Naive B cell (primary cell): ENCODE measurements around the gene NTM. TPM values are rescaled to one million over a fixed set of nuclear protein-coding genes. Genes with fewer than 3 reads are reported as not detected.

Experiments
- ATAC-seq, 2 donors: fragments of 150-1000 bp; cut with Tn5 transposase; 2 replicates each; pipeline ENCODE4 v1.10.0; 2021; ENCODE audit warnings: low read depth in 2 of 2, mild to moderate bottlenecking in 2 of 2, moderate library complexity in 2 of 2
- DNase-seq: peaks from one replicate; pipeline ENCODE4 v3.0.0; 2022
- H3K27ac Mint-ChIP-seq, 6 donors: one replicate each; pipeline ENCODE4 v1.8.0; 2020 to 2022; ENCODE audit warnings: mild to moderate bottlenecking in 6 of 6, mixed read lengths in 6 of 6, moderate library complexity in 5 of 6, inconsistent platforms in 2 of 6
- H3K27me3 Mint-ChIP-seq, 3 donors: one replicate each; pipeline ENCODE4 v1.8.0; 2021 to 2022; ENCODE audit warnings: mixed read lengths in 3 of 3, mild to moderate bottlenecking in 1 of 3
- H3K36me3 Mint-ChIP-seq, 2 donors: one replicate each; pipeline ENCODE4 v1.8.0; 2020 to 2022; ENCODE audit warnings: mixed read lengths in 2 of 2, inconsistent platforms in 1 of 2, mild to moderate bottlenecking in 1 of 2
- H3K4me1 Mint-ChIP-seq, 3 donors: one replicate each; pipeline ENCODE4 v1.8.0; 2020 to 2022; ENCODE audit warnings: mixed read lengths in 3 of 3, inconsistent platforms in 1 of 3, mild to moderate bottlenecking in 1 of 3, moderate library complexity in 1 of 3
- H3K4me3 Mint-ChIP-seq, 8 donors: one replicate each; pipeline ENCODE4 v1.8.0; 2020 to 2022; ENCODE audit warnings: mild to moderate bottlenecking in 8 of 8, mixed read lengths in 8 of 8, moderate library complexity in 8 of 8, inconsistent platforms in 2 of 8
- H3K9me3 Mint-ChIP-seq, 7 donors: one replicate each; pipeline ENCODE4 v1.8.0; 2020 to 2022; ENCODE audit warnings: mixed read lengths in 7 of 7, mild to moderate bottlenecking in 5 of 7, inconsistent platforms in 2 of 7, moderate library complexity in 1 of 7
- polyA plus RNA-seq, 6 donors: library from polyadenylated mRNA; unstranded; fragments of 300-500 nt; fragmentation: Illumina TruSeq; gene quantifications; one replicate each; pipeline ENCODE4 v1.2.3, GENCODE V29; 2021; ENCODE audit warnings: low read depth in 6 of 6

NTM gene
- polyA plus RNA-seq, 6 donors from 2014 or later = not detected

GRCh38 chr11:132142121-132142520 lies 771.7 kb downstream of the NTM start:
- Mint-ChIP-seq H3K4me1 (no peaks in the 10 kb centered on the region), H3K27ac (no peak overlapping the region), H3K9me3 (peaks cover 0 to 12% (median 0%) of the 10 kb centered on the region in 7 donors), H3K4me3 (no peak overlapping the region), H3K27me3 (no peaks in the 10 kb centered on the region), H3K36me3 (no peaks in the 10 kb centered on the region)
- no peak for ATAC-seq
- no peak for DNase-seq

DNA sequence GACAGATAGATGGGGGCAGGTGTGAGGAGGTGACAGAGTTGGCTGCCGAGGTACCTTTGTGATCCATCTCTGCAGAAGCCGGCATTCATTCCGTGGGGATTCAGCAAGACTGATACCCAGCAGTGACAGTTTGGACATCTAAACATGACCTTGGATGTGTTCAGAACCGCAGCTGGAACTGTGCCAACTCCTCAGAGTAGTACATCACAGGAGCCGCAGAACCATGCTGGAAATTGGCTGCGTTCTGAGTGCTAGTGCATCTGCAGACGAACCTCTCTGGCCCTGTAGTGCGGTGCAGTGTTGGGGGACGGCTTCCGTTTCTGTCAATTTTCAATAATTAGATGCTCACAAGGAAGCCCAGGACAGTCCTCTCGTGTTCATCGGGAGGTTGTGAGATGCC lies 772.1 kb downstream of the NTM start:
- ATAC-seq = no peak
- Mint-ChIP-seq H3K9me3 (peaks cover 0 to 14% (median 0%) of the 10 kb centered on the region in 7 donors), H3K4me1 (no peaks in the 10 kb centered on the region), H3K27me3 (no peaks in the 10 kb centered on the region), H3K27ac (no peak overlapping the region), H3K4me3 (no peak overlapping the region), H3K36me3 (no peaks in the 10 kb centered on the region)
- no peak for DNase-seq

- no peak overlapping the region for H3K27ac Mint-ChIP-seq
- H3K36me3 Mint-ChIP-seq = no peaks in the 10 kb centered on the region
- no peaks in the 10 kb centered on the region for H3K27me3 Mint-ChIP-seq
- no peak for DNase-seq
- no peak overlapping the region for H3K4me3 Mint-ChIP-seq
- no peaks in the 10 kb centered on the region for H3K4me1 Mint-ChIP-seq
- ATAC-seq = no peak
- H3K9me3 Mint-ChIP-seq = peaks cover 0 to 15% (median 0%) of the 10 kb centered on the region in 7 donors
Observed at GRCh38 chr11:132147464-132147863, 777.0 kb downstream of the NTM start.

DNA sequence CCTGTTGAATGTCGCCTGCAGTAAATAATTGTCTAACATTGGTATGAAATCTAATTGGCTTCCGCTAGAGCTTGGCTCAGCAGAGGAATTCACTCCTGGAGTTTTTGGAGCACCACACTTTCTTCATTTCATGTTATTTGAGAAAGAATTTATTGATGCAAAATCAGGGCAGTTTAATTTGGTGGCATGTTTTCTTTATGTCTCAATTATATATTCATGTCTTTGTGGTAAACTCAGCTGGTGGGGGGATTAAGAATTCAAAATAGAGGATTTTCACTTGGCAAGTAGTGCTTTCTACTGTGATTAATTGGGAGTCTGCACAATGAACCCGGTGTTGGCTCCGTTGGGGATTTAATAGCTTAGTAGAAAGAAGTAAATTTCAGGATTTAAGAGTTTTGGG lies 784.4 kb downstream of the NTM start:
- no peaks in the 10 kb centered on the region for H3K27me3 Mint-ChIP-seq
- ATAC-seq (no peak), DNase-seq (no peak)
- no peak overlapping the region for H3K4me3 Mint-ChIP-seq
- no peaks in the 10 kb centered on the region for H3K4me1 Mint-ChIP-seq
- H3K36me3 Mint-ChIP-seq = no peaks in the 10 kb centered on the region
- no peak overlapping the region for H3K27ac Mint-ChIP-seq
- peaks cover 0 to 13% (median 2%) of the 10 kb centered on the region in 7 donors for H3K9me3 Mint-ChIP-seq

GRCh38 chr11:132158091-132158490 lies 787.7 kb downstream of the NTM start:
- DNase-seq (no peak), ATAC-seq (no peak)
- Mint-ChIP-seq H3K27ac (no peak overlapping the region), H3K4me1 (no peaks in the 10 kb centered on the region), H3K36me3 (no peaks in the 10 kb centered on the region), H3K9me3 (peaks cover 0 to 11% (median 1%) of the 10 kb centered on the region in 7 donors), H3K27me3 (no peaks in the 10 kb centered on the region), H3K4me3 (no peak overlapping the region)

DNA sequence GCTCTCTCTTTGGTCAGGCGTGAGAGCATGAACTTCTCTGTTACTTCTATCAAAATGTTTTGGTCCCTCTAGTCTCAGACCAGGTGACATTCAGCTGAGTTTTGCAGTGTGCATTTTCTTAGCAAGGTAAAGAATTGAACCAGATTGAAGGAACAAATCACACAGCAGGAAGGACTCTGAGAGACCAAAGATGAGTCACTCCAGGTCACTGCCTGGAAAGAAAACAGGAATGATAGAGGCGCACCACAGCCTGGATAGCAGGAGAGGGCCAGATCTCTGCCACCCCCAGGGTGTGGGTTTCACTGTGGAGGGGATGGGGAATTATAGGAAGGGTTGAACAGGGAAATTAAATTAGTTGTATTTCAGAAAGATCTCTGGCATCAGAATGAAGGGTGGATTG lies 788.3 kb downstream of the NTM start:
- peaks cover 0 to 11% (median 1%) of the 10 kb centered on the region in 7 donors for H3K9me3 Mint-ChIP-seq
- H3K4me3 Mint-ChIP-seq = no peak overlapping the region
- no peak for DNase-seq
- H3K36me3 Mint-ChIP-seq = no peaks in the 10 kb centered on the region
- no peak overlapping the region for H3K27ac Mint-ChIP-seq
- H3K27me3 Mint-ChIP-seq = no peaks in the 10 kb centered on the region
- no peaks in the 10 kb centered on the region for H3K4me1 Mint-ChIP-seq
- ATAC-seq = no peak

DNA sequence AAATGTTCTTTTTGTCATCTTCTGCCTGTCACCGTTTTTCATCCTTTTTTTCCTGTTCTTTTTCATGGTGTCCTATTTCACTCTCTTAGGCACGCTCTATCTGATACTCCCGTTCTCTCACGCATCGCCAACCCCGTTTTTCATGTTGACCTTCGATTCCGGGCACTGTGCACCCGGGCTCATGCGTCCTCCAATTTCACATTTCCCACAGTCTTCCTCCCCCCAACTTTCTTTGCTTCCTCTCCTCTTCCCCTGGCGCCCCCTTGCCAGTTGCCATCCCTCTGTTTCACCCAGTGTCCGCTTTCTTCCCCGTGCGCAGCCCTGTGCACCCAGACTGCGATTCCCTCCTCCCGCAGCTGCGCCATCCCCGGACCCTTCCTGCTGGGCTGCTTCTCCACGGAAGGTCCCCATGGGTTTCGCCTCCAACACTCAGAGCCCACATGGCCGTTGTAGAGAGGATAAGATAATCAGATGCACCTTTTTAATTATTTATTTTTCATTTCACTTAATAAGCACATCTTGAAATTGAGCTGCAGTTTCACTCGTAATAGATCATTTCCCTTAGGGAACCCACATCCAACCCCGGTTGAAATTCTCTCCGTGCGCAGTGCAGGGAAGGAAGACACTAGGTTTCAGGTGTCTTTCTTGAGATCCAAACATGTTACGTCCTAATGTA lies 791.1 kb downstream of the NTM start:
- Mint-ChIP-seq H3K27ac (no peak overlapping the region), H3K4me3 (no peak overlapping the region), H3K27me3 (peaks cover 0 to 4% (median 0%) of the 10 kb centered on the region in 3 donors), H3K9me3 (peaks cover 0 to 15% (median 1%) of the 10 kb centered on the region in 7 donors), H3K4me1 (no peaks in the 10 kb centered on the region), H3K36me3 (no peaks in the 10 kb centered on the region)
- DNase-seq (no peak), ATAC-seq (no peak)

GRCh38 chr11:132168344-132168981 lies 798.0 kb downstream of the NTM start:
- Mint-ChIP-seq H3K9me3 (peaks cover 0 to 9% (median 4%) of the 10 kb centered on the region in 7 donors), H3K36me3 (no peaks in the 10 kb centered on the region), H3K4me3 (no peak overlapping the region), H3K27me3 (peaks cover 0 to 4% (median 0%) of the 10 kb centered on the region in 3 donors), H3K27ac (no peak overlapping the region), H3K4me1 (no peaks in the 10 kb centered on the region)
- no peak for ATAC-seq
- DNase-seq = no peak

GRCh38 chr11:132171031-132171430 lies 800.6 kb downstream of the NTM start:
- DNase-seq = no peak
- H3K27me3 Mint-ChIP-seq = no peaks in the 10 kb centered on the region
- H3K27ac Mint-ChIP-seq = no peak overlapping the region
- no peak for ATAC-seq
- no peak overlapping the region for H3K4me3 Mint-ChIP-seq
- H3K36me3 Mint-ChIP-seq = no peaks in the 10 kb centered on the region
- H3K9me3 Mint-ChIP-seq = peaks cover 2 to 14% (median 4%) of the 10 kb centered on the region in 7 donors
- H3K4me1 Mint-ChIP-seq = no peaks in the 10 kb centered on the region

DNA sequence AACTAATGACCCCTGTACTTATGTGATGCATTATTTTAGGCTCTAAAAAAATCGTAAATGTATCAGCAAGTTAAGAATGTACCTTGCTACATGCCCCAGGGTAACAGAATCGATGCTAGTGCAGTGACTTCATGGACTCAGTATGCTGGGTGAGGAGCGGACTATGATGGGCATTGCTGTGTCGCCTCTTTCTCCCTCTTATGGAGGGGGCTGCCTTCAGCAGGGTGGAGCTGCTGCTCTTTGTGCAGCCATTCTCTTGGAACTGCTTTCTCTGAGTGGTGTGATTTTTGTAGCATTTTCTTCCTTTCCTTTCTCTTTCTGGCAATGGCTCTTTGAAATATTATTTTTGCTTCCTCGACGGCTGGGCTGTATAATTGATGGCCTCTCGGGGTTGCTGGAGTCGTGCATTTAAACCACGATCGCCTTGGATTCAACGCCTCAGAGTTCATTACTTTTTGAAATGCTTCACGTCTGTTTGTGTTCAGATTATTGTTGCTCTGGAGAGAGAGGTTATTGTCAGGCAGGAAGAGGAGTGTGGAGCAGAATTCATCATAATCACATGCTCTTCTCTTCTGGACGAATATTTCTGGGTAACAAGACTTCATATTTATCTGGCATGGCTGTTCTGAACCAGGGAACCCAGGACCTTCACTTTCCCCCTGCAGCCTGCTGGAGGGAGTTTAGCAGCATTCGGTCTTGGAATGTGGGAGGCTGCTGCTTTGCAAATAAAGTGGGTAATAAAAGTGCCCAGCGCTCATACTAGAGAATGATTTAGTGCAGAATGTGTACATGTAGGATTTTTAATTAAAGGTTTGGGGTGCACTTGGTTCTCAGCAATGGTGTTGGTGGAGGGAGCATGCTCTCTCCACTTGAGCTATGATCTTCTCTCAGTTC lies 804.2 kb downstream of the NTM start:
- Mint-ChIP-seq H3K4me1 (no peaks in the 10 kb centered on the region), H3K36me3 (no peaks in the 10 kb centered on the region), H3K27ac (no peak overlapping the region), H3K27me3 (no peaks in the 10 kb centered on the region), H3K4me3 (no peak overlapping the region), H3K9me3 (peaks cover 2 to 14% (median 5%) of the 10 kb centered on the region in 7 donors)
- ATAC-seq (no peak), DNase-seq (no peak)

DNA sequence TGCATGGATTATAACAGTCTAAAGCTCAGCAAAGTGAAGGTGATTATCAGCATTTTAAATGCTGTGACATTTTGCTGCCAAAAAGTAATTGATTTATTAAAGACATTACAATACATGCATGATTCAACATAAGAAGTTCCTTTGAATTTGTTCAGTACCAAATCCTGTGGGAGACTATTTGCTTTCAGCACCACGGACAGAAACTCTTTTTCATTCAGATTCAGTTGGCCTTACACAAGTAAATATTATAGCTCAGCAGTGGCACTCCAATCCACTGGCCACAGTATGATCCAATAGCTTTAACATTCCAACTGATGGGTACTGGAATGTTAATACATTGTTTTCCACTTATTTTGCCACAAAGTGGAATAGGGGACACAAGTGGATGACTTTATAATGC lies 806.7 kb downstream of the NTM start:
- no peaks in the 10 kb centered on the region for H3K36me3 Mint-ChIP-seq

DNA sequence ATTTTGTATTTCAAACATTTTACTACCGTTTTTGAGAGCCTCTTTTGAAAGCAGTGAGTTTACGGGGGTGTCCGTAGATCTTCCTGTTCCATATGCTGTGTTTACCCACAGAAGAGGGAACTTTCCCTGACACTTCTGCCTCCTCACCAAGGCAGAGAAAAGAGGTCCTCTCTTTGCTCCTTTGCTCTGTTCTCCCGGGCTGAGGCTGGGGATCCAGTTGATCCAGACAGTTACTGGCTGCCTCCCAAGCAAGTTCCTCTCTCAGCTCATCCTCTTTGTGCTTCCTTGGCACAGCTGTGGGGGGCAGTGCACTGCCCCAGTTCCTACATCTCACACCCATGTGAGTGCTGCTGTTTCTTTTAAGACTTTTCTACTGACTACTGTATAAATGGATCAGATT lies 813.7 kb downstream of the NTM start:
- ATAC-seq (no peak), DNase-seq (no peak)
- Mint-ChIP-seq H3K4me3 (no peak overlapping the region), H3K9me3 (peaks cover 0 to 23% (median 0%) of the 10 kb centered on the region in 7 donors), H3K27me3 (no peaks in the 10 kb centered on the region), H3K4me1 (no peaks in the 10 kb centered on the region), H3K36me3 (no peaks in the 10 kb centered on the region), H3K27ac (no peak overlapping the region)

More for the DNA sequence above, 806.7 kb downstream of the NTM start:
- Mint-ChIP-seq H3K4me1 (no peaks in the 10 kb centered on the region), H3K27me3 (no peaks in the 10 kb centered on the region), H3K4me3 (no peak overlapping the region), H3K27ac (no peak overlapping the region), H3K9me3 (peaks cover 0 to 14% (median 7%) of the 10 kb centered on the region in 7 donors)
- no peak for ATAC-seq
- DNase-seq = no peak

DNA sequence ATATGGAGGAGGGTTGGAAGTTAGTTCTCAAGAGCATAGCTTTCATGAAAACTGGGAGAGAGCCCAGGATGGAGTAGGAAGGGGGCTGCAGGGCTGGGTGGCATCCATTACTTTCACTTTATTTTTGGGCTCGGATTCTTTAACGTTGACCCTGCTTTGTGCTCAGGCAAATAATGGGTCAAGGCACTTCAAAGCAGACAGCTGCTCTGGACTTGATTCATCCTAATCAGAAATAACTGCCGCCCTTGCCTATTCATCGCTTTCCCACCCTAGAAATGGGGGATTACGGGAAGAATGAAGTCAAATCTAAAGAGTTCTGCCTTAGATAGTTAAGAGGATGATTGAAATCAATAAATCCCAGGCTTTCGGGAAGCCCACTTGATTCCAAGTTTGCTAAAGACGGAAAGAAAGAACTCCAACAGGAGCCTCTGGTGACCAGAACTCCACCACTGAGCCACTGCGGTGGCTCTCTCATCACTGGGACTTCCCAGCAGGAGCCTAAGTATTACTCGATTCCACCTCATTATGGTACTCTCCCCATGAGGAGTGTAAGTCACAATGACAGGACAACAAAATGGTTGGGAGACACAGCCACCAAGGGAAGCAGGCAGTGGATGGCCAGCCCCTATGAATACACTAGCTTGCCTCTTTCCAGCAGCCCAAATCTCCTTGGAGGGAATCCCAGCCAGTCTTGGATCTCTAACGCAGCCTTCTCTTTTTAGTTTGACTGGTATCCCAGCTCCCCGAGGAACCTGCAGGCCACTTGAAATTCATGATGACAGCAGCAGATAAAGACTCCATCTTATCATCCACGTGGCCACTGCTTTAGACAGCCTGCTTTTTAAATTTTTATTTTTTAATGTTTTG lies 815.5 kb downstream of the NTM start:
- Mint-ChIP-seq H3K36me3 (no peaks in the 10 kb centered on the region), H3K4me3 (no peak overlapping the region), H3K4me1 (no peaks in the 10 kb centered on the region), H3K9me3 (peaks cover 0 to 20% (median 0%) of the 10 kb centered on the region in 7 donors), H3K27ac (no peak overlapping the region), H3K27me3 (no peaks in the 10 kb centered on the region)
- no peak for ATAC-seq
- DNase-seq = no peak
